ES-I3 (cell line): ENCODE results near the gene ADGRB3.
"Not testable (repeated sequence)": the region's sequence is repeated elsewhere in the genome, so short reads cannot be mapped to it uniquely, and the experiment has no call there.

Experiments
- H3K36me3 ChIP-seq: 2 replicates; pipeline ENCODE4 v1.6.1; 2013; ENCODE audit warnings: mild to moderate bottlenecking, low read length, control low read depth, moderate library complexity; ENCODE audit not compliant: insufficient read depth
- H3K4me1 ChIP-seq: 2 replicates; pipeline ENCODE4 v1.6.1; 2013; ENCODE audit warnings: mild to moderate bottlenecking, control low read depth, low read length; ENCODE audit not compliant: insufficient read depth
- H3K9ac ChIP-seq: 2 replicates; pipeline ENCODE4 v1.6.1; 2013; ENCODE audit warnings: low read depth, mild to moderate bottlenecking, low read length, moderate library complexity
- H3K9me3 ChIP-seq: 2 replicates; pipeline ENCODE4 v1.6.1; 2013; ENCODE audit warnings: mild to moderate bottlenecking, low read length, moderate library complexity; ENCODE audit not compliant: control insufficient read depth, insufficient read depth

Gene ADGRB3

GRCh38 chr6:68892452-68892851, 257.4 kb downstream of the ADGRB3 start:
- Histone ChIP-seq H3K36me3 (no peaks in the 10 kb centered on the region), H3K9ac (no peak overlapping the region), H3K4me1 (no peaks in the 10 kb centered on the region), H3K9me3 (peaks cover 9% of the 10 kb centered on the region; the same call in 1 of the 2 replicates)

DNA sequence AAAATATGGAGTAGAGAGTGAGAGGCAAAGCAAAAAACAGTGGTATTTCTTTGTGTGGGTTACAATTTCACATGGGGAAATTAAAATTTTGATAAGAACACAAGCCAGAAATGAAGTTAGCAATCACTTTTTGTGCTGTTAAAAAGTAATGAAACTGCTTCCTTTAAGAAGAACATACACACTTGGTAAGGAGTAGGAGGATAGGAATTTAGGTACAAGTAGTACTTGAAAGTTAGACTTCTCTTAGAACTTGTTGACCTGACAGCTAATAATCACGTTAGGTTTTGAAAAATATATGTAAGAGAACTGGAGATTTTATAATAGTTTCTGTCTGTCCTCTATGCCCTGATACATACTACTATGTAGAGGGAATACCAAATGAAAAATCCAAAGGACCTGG, 260.8 kb downstream of the ADGRB3 start:
- Histone ChIP-seq H3K4me1 (no peaks in the 10 kb centered on the region), H3K36me3 (no peaks in the 10 kb centered on the region), H3K9ac (no peak overlapping the region), H3K9me3 (peaks cover 6% of the 10 kb centered on the region; the same call in 1 of the 2 replicates)

- no peaks in the 10 kb centered on the region for H3K9me3 ChIP-seq
- no peak overlapping the region for H3K9ac ChIP-seq
- no peaks in the 10 kb centered on the region for H3K4me1 ChIP-seq
- no peaks in the 10 kb centered on the region for H3K36me3 ChIP-seq
Measured at GRCh38 chr6:68901044-68901443, 266.0 kb downstream of the ADGRB3 start.

- Histone ChIP-seq H3K9ac (no peak overlapping the region), H3K4me1 (no peaks in the 10 kb centered on the region), H3K36me3 (no peaks in the 10 kb centered on the region), H3K9me3 (no peaks in the 10 kb centered on the region)
Measured at GRCh38 chr6:68911334-68911733, 276.3 kb downstream of the ADGRB3 start.

DNA sequence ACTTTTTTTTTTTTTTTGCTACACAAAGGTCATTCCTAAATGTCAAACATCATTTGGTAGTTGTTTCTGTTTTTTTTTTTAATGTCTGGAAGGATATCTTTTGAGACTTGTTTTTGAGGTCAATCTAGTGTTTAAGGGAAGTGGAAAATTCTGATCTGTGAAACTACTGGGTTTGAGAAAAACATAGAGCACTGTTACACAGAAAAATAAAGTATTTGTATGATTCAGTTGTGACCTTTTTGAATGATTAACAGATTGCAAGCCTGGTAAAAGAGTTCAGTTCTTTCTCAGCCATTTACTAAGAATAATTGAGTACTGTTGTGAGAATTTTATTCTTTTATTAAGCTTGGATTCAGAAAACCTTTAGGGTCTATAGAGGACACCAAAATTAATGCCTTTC, 276.7 kb downstream of the ADGRB3 start:
- no peak overlapping the region for H3K9ac ChIP-seq
- H3K9me3 ChIP-seq: no peaks in the 10 kb centered on the region; the same call in 1 of the 2 replicates
- H3K4me1 ChIP-seq: no peaks in the 10 kb centered on the region
- no peaks in the 10 kb centered on the region for H3K36me3 ChIP-seq

DNA sequence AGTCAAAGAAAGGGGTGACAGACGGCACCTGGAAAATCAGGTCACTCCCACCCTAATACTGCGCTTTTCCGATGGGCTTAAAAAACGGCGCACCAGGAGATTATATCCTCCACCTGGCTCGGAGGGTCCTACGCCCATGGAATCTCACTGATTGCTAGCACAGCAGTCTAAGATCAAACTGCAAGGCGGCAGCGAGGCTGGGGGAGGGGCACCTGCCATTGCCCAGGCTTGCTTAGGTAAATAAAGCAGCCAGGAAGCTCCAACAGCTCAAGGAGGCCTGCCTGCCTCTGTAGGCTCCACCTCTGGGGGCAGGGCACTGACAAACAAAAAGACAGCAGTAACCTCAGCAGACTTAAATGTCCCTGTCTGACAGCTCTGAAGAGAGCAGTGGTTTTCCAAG, 277.7 kb downstream of the ADGRB3 start:
- H3K9me3 ChIP-seq, H3K36me3 ChIP-seq, H3K9ac ChIP-seq, H3K4me1 ChIP-seq: not testable (repeated sequence)

DNA sequence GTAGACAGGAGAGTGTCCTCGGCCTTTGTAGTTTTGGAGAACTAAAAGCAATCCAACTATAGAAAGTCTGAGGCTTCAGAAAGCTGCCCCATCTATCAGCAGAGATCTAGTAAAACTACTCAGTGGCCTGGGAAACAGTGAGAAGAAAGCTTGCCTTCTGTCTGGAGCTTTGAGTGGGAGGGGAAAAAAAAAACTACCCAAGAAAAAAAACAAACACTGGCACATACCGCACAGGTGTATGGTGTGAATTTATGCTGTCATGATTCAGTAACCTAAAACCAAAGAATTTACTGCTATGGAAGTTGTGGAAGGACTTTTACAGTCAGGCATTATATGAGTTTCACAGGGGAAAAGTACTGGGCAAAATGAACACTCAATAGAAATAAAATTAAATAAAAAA, 280.5 kb downstream of the ADGRB3 start:
- Histone ChIP-seq H3K4me1 (no peaks in the 10 kb centered on the region), H3K9ac (no peak overlapping the region), H3K9me3 (no peaks in the 10 kb centered on the region; the same call in 1 of the 2 replicates), H3K36me3 (no peaks in the 10 kb centered on the region)

- Histone ChIP-seq H3K4me1 (0 out of 2 replicates have a peak, but pooled peaks cover 5% of the 10 kb centered on the region), H3K9me3 (no peaks in the 10 kb centered on the region; the same call in 1 of the 2 replicates), H3K9ac (no peak overlapping the region), H3K36me3 (no peaks in the 10 kb centered on the region)
Measured at GRCh38 chr6:68919537-68919936, 284.5 kb downstream of the ADGRB3 start.

DNA sequence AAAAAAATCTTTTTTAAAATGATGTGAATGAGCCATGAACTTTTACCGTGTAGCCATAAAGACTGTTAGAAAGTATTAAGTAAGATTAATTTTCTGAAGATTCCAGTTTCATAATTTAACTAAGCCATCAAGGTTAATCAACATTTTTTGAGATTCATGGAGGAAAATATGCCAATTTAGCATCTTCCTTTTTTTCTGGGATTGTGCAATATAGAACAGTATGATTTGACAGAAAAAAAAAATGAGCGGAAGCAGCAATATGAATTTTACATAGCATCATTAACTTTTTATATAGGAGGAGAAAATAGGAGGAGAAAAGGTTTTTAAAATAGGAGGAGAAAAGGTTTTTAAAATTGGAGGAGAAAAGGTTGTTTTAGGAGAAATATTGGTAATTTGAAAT, 306.3 kb downstream of the ADGRB3 start:
- H3K9me3 ChIP-seq: no peaks in the 10 kb centered on the region
- H3K9ac ChIP-seq: no peak overlapping the region
- no peaks in the 10 kb centered on the region for H3K36me3 ChIP-seq
- H3K4me1 ChIP-seq: no peaks in the 10 kb centered on the region

DNA sequence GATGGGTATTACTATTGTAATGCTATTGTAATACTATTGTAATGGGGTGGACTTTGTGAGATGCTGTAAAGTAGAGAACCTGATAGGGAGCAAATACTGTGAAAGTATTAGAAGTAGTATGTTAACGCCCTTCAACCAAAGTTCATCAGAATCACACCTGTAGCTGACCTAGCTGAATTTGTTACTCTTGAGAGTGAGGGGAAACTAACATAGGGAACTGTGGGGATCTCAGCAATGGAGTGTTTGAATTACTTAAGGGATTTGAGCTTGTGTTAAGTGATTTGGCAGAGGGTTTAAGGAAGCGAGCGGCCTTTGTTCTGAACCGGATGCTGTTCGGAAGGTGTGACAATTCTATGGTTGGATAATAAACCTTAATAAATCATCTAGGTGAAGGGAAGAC, 312.6 kb downstream of the ADGRB3 start:
- Histone ChIP-seq H3K9me3 (no peaks in the 10 kb centered on the region), H3K36me3 (no peaks in the 10 kb centered on the region), H3K9ac (no peak overlapping the region), H3K4me1 (no peaks in the 10 kb centered on the region; the same call in 1 of the 2 replicates)

GRCh38 chr6:68951270-68951669, 316.2 kb downstream of the ADGRB3 start:
- Histone ChIP-seq H3K9ac (no peak overlapping the region), H3K9me3 (no peaks in the 10 kb centered on the region), H3K36me3 (no peaks in the 10 kb centered on the region), H3K4me1 (no peaks in the 10 kb centered on the region; the same call in 1 of the 2 replicates)

GRCh38 chr6:68958327-68958726, 323.2 kb downstream of the ADGRB3 start:
- H3K4me1 ChIP-seq: no peaks in the 10 kb centered on the region
- H3K9me3 ChIP-seq: no peaks in the 10 kb centered on the region
- no peaks in the 10 kb centered on the region for H3K36me3 ChIP-seq
- H3K9ac ChIP-seq: no peak overlapping the region

DNA sequence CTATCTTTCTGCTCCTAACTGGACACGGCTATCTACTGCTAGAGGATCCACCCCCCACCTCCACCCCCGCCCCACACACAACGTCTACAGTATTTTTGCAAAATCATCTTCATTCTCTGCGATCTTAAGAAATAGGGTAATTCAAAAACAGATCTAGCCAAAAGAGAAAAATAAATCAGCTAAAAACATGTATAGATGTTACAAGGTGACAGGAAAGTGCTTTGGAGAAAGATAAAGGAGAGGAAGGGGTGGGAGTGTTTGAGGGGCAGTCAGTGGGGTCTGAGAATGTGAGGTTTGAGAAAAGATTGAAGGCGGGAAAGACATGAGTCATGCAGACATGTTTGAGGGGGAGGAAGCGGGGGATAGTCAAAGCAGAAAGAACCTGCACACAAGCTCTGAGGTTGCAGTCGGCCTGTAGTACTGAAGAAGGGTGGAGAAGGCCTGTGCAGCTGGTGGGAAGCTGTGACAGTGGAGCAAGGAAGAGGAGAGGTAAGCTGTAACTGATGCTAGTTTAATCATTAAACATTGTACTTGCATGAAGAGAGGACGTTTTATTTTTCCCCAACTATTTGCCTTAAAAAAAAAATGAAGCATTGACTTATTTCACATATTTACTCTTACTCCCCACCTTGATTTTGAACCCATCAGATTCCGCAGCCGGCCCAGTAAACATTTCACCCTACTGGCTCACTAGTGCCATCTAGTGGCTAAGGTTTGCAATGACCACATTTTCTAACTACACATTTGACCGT, 332.6 kb downstream of the ADGRB3 start:
- Histone ChIP-seq H3K9me3 (no peaks in the 10 kb centered on the region), H3K36me3 (no peaks in the 10 kb centered on the region), H3K9ac (no peak overlapping the region), H3K4me1 (no peaks in the 10 kb centered on the region)

GRCh38 chr6:68968301-68968649, 333.2 kb downstream of the ADGRB3 start:
- Histone ChIP-seq H3K9me3 (no peaks in the 10 kb centered on the region), H3K4me1 (no peaks in the 10 kb centered on the region), H3K9ac (no peak overlapping the region), H3K36me3 (no peaks in the 10 kb centered on the region)

DNA sequence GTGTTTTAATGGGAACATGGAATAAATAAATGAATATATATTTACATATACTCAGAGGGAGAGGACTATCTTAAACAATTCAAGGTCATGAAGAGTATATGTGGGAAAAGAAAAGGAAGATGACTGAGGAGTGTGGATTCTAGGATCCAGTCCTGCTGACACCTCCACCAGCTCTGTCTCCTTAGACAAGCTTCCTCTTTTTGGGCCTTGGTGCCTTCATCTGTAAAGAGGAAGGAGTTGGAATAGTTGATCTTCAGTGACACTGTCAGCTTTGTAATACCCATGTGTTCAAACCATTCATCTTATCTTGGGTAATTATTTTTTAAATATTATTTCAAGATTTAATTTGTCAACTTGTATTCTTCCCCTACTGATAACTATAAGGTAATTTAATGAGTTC, 338.0 kb downstream of the ADGRB3 start:
- H3K9ac ChIP-seq: no peak overlapping the region
- no peaks in the 10 kb centered on the region for H3K9me3 ChIP-seq
- no peaks in the 10 kb centered on the region for H3K36me3 ChIP-seq
- H3K4me1 ChIP-seq: no peaks in the 10 kb centered on the region
